ENCODE measurements around the gene CPNE5. TPM values are rescaled to one million over a fixed set of nuclear protein-coding genes. Genes with fewer than 3 reads are reported as not detected.

CPNE5 gene
- total RNA-seq, 2 experiments from 2014 or later = 0.36 to 0.61 TPM

- POLR2A ChIA-PET = no interaction called here
- CTCF ChIA-PET = interaction anchor here (1.1 to 4.1 kb wide), 9 partner anchors 14 to 237 kb away, joined by 3 to 47 read pairs (median 10); no protein-coding TSS in a partner anchor
These were observed 57.6 kb downstream of the CPNE5 start for GRCh38 chr6:36781669-36782068.

DNA sequence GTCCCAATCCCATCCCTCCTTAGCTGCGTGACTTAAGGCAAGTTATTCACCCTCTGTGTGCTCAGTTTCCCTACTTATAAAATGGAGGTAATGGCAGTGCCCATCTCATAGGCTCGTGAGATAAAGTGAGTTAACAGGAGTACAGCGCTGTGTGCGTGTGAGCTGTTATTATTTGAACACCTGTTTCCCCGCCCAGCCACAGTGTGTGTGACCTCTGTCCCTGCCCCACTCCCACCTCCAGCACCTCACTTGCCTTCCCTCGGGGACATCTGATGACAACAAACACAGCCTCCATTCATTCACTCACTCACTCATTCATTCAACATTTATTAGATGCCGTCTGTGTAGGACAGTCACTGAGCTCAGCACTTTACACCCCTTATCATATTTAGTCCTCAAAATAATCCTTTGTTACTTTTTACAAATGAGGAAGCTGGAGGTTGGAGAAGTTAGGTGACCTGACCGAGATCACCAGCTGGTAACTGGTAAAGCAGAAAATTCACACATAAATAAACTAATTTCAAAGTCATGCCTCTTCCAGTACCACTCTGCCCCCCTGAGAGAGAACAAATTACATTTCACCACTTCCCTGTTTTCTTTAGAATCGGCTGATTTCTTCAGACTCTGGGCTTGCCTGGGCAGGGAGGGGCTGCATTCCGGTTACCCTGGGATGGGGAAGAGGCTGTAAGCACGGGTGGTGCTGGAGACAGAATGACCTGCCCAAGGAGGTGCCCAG, 58.6 kb downstream of the CPNE5 start:
- ChIA-PET CTCF (interaction anchor here (0.6 to 4.1 kb wide), 7 partner anchors 13 to 238 kb away, joined by 3 to 22 read pairs (median 4); no protein-coding TSS in a partner anchor), POLR2A (no interaction called here)

- CTCF ChIA-PET = interaction anchor here (0.7 to 3.6 kb wide), 5 partner anchors 10 to 239 kb away, joined by 3 to 22 read pairs (median 5); no protein-coding TSS in a partner anchor
- POLR2A ChIA-PET = no interaction called here
These were observed 60.0 kb downstream of the CPNE5 start for GRCh38 chr6:36779227-36779626.

DNA sequence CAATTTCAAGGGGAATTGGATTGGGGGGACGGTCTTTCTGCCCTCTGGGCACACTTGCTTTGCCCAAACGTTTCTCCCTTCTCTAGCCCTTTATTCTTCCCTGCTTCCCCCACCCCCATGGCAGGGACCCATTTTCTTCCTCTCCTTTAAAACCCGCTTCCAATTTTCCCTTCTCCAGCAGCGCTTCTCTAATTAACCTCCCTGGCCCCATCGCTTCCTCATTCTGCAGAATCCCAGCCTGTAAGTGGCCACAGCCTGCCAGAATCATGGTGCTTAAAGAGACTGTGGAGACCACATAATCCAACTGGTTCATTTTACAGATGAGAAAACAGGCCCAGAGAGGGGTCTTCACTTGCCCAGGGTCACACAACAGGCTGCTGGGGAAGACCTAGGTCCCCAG, 61.4 kb downstream of the CPNE5 start:
- ChIA-PET POLR2A (no interaction called here), CTCF (interaction anchor here (1.7 to 3.6 kb wide), 2 partner anchors 9 to 12 kb away, joined by 7 to 22 read pairs; no protein-coding TSS in a partner anchor)

DNA sequence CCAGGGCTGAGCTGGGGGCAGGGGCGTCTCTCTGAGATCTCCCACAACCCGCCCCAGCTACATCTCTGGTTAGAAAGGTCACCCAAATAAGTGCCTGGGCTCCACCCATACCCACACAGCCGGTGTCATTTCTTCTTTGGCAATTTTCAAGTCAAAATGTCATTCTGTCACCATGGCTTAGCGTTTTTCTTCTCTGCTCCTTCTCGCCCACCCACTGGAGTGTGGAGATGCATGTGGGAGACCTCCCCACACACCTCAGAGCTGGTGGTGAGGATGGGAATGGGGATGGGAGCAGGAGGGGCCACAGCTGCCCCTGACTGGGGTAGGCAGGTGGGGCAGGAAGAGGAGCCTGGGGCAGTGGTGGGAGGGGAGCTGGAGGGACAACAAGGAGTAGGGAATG, 63.1 kb downstream of the CPNE5 start:
- ChIA-PET POLR2A (no interaction called here), CTCF (interaction anchor here (0.6 to 3.8 kb wide), 2 partner anchors 10 to 489 kb away, joined by 3 to 20 read pairs; no protein-coding TSS in a partner anchor)

GRCh38 chr6:36774331-36774730, 64.9 kb downstream of the CPNE5 start:
- POLR2A ChIA-PET = no interaction called here
- CTCF ChIA-PET = interaction anchor here (0.7 to 3.8 kb wide), 3 partner anchors 8 to 172 kb away, joined by 3 to 20 read pairs (median 4); no protein-coding TSS in a partner anchor

DNA sequence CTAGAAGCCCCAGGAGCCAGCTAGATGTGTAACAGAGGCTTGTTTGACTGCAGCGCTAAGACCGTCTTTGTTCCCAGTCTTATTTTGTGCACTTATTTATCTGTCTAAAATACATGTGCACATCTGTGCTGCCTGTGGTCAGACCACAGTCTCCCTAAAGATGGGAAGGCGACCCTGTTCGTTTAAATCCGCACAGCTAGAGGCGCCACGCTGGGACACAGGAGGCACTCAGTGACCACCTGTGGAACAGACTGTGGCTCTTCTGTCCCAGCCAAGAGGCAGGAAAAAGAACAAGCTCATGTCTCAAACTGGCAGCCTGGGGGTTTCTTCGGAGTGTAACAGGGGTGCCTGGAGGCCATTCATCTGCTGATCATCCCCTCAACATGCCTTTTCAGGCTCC, 66.8 kb downstream of the CPNE5 start:
- POLR2A ChIA-PET = no interaction called here
- CTCF ChIA-PET = interaction anchor here (2.1 kb wide), 1 partner anchor 10 kb away, joined by 6 read pairs; no protein-coding TSS in a partner anchor

DNA sequence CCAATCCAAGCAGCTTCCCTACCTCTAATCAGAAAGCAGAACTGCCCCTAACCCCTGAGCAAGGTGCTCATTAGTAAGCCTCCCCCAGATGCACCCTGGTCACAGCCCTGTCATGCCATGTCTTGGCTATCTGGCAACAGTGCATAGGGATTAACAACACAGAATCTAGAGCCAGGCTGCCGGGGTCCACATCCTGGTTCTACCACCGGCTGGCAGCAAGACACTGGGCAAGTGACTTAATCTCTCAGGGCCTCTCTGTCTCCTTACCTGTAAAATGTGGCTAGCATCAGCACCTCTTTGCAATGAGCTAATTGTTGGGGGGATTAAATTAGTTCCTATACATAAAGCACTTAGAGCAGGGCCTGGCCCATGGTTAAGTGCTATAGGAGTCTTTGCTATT, 68.1 kb downstream of the CPNE5 start:
- ChIA-PET POLR2A (no interaction called here), CTCF (interaction anchor here (0.6 to 5.5 kb wide), 3 partner anchors 12 to 257 kb away, joined by 4 to 31 read pairs (median 6); no protein-coding TSS in a partner anchor)

- CTCF ChIA-PET = interaction anchor here (1.0 to 5.5 kb wide), 5 partner anchors 9 to 15 kb away, joined by 3 to 31 read pairs (median 7); no protein-coding TSS in a partner anchor
- POLR2A ChIA-PET = interaction anchor here (0.6 kb wide), 1 partner anchor 11 kb away, joined by 3 read pairs; no protein-coding TSS in a partner anchor
These were observed 69.4 kb downstream of the CPNE5 start for GRCh38 chr6:36769676-36770499.

GRCh38 chr6:36769183-36769675, 70.0 kb downstream of the CPNE5 start:
- POLR2A ChIA-PET = no interaction called here
- CTCF ChIA-PET = interaction anchor here (1.0 to 6.4 kb wide), 8 partner anchors 8 to 250 kb away, joined by 3 to 42 read pairs (median 11); no protein-coding TSS in a partner anchor

- POLR2A ChIA-PET = no interaction called here
- CTCF ChIA-PET = interaction anchor here (0.6 to 6.4 kb wide), 17 partner anchors 7 to 454 kb away, joined by 3 to 47 read pairs (median 6); partner anchors contain the start of gene C6orf89
These were observed 72.8 kb downstream of the CPNE5 start for GRCh38 chr6:36766399-36766945.

- POLR2A ChIA-PET = no interaction called here
- CTCF ChIA-PET = interaction anchor here (0.6 to 6.4 kb wide), 19 partner anchors 9 to 507 kb away, joined by 3 to 47 read pairs (median 4); partner anchors contain the start of gene C6orf89
These were observed 73.4 kb downstream of the CPNE5 start for GRCh38 chr6:36765594-36766398.

DNA sequence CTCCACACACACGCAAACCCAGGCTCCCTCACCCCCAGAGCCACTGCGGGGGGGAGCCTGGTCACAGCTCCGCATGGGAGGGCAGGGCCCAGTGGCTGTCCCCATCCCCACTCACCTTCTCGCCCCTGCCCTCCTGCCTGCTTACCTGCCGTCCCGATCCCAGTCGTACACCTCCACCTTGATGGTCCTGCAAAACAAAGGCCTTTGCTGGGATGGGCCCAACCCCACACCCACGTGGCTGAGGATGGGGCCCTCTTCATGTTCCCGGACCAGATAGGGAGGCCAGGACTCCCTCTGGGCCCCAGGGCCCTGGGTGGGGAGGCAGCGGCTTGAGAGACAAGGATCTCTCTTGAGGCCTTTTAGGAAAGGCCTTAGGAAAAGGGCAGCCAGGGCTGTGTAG, 74.1 kb downstream of the CPNE5 start:
- ChIA-PET POLR2A (no interaction called here), CTCF (interaction anchor here (0.8 to 6.4 kb wide), 10 partner anchors 10 to 254 kb away, joined by 3 to 47 read pairs (median 14); partner anchors contain the start of gene C6orf89)

DNA sequence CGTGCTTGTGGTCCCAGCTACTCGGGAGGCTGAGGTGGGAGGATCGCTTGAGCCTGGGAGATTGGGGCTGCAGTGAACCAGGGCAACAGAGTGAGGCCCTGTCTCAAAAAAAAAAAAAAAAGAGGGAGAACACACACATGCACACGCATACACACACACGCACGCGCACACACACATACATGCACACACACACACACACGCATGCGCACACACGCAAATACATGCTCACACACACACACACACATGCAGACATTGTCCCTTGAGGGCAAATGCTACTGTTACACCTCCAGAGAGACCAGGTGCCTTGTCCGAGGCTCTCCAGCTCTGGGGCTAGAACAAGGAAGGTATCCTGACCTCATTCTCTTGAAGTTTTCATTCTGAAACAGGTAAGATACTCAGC, 77.1 kb downstream of the CPNE5 start:
- ChIA-PET POLR2A (no interaction called here), CTCF (interaction anchor here (0.8 to 4.1 kb wide), 3 partner anchors 9 to 81 kb away, joined by 4 to 15 read pairs (median 7); no protein-coding TSS in a partner anchor)

DNA sequence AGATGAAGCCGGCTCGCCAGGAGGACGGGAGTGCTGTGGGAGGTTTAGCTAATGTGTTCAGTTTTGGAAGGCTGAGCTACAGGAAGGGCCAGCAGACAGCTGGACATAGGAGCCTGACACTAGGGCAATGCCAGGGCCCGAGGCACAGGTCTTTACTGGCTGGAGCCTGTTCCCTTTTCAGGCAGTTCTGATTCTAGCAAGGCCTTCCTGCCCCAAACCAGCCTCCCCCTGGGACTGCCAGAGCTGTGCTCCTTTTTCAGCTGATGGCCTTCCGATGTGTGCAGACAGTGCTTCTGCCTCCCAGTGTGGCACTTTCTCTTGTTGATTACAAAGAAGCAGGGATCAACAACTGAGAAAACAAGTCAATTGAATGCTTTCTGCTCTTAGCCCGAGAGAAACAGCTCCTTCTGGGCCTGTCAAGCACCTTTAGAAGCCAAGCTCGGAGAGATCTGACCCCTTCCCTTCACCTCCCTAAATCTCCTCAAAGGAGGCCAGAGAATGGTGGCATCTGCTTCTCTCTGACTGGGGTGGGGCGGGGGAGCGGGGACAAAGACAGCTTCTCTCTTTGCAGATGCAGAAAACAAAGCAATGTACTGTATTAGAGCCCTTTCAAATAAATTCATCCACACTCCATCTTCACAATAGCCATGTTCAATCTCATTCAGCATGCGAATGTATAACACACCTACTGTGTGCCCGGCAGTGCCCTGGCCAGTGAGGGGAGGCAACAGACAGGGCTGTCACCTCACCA, 78.4 kb downstream of the CPNE5 start:
- CTCF ChIA-PET = interaction anchor here (0.6 to 4.1 kb wide), 10 partner anchors 9 to 258 kb away, joined by 3 to 24 read pairs (median 3); partner anchors contain the start of gene RAB44
- POLR2A ChIA-PET = interaction anchor here (0.7 kb wide), 1 partner anchor 61 kb away, joined by 4 read pairs; no protein-coding TSS in a partner anchor

DNA sequence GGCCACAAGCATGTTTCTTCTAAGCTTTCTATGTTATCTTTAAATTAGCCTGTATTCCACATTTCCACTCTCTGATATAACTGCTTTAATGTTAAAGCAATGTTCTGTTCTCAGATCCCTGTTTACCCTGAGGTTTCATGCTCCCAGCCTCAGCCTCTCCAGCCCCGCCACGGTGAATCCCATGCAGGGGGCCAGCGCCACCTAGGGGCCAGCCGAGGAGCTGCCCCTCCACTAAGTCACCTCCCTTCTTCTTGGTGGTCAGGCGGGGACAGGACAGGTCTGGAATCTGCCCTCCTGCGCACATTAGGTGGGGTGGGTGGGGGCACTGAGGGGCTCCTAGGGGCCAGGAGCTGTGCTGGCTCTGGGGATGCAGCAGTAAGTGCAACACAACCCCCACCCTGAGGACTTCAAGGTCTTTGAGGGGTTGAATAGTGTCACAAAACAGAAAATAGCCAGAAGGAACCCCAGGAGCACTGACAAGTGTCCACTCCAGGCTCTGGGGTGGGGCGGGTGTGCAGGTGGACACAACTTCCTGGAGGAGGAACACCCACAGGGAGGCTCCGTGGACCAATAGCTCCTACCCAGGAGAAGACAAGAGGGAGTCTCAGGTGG, 80.0 kb downstream of the CPNE5 start:
- ChIA-PET CTCF (interaction anchor here (0.5 to 4.1 kb wide), 43 partner anchors 10 to 482 kb away, joined by 3 to 31 read pairs (median 5); partner anchors contain the start of genes C6orf89, CDKN1A and RAB44), POLR2A (interaction anchor here (0.5 to 1.2 kb wide), 6 partner anchors 11 to 179 kb away, joined by 3 to 5 read pairs (median 3); no protein-coding TSS in a partner anchor)

All from activated CD8-positive, alpha-beta memory T cell treated with anti-CD3 and anti-CD28 coated beads for 36 hours (primary cell).